Fibroblast of skin of abdomen (primary cell): Measurements from ENCODE around the gene RBM28.

Source experiments
- DNase-seq: peaks from one replicate; pipeline ENCODE4 v3.0.0-alpha.2; 2013

RBM28 gene

DNA sequence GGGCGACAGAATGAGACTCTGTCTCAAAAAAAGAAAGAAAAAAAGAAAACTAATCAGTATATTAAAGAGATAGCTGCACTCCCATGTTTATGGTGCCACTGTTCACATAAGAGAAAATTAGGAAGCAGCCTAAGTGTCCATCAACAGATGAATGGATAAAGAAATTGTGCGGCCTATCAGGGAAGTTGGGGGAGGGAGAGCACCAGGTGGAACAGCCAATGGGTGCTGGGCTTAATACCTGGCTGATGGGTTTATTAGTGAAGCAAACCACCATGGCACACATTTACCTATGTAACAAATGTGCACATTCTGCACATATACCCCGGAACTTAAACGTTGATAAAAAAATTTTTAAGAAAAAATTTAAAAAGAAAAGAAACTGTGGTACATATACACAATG lies 26.8 kb upstream of the RBM28 start:
- no peak for DNase-seq

DNA sequence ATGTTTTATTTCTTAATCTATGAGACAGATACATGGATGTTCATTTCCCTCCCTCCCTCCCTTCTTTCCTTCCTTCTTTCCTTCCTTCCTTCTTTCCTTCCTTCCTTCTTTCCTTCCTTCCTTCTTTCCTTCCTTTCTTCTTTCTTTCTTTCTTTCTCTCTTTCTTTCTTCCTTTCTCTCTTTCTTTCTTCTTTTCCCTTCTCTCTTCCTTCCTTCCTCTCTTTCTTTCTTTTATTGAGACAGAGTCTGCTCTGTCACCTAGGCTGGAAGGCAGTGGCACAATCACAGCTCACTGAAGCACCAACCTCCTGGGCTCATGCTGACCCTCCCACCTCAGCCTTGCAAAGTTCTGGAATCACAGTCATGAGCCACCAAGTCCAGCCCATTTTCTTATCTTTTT lies 23.3 kb upstream of the RBM28 start:
- DNase-seq: no peak

DNA sequence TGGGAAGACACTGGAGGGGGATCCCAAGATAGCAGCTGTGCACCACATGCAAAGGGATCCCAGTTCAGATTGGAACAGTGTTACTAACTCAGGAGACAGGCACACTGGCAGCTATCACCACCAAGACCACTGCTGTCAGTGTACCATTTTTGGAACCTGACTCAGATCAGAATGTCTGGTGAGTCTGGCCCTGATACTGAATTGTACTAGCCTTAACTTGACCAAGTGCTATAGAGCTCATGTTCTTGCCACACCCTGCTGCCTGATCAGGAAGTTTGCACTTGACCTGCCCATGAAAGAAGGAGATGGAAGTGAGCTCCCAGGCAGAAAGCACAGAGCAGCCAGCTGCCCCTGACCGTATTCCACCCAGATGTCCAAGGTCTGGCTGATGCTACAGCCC lies 22.6 kb upstream of the RBM28 start:
- DNase-seq: no peak

DNA sequence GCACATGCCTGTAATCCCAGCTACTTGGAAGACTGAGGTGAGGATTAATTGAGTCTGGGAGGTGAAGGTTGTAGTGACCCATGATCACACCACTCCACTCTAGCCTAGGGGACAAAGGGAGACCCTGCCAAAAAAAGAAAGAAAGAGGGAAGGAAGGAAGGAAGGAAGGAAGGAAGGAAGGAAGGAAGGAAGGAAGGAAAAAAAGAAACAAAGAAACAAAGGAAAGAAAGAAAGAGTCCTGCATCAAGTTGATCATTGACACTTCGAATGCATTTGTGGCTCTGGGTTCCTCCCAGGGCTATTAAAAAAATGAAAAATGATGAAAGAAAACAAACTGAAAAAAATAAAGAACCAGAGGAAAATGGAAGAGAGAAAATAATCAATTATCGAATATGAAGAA lies 21.7 kb upstream of the RBM28 start:
- no peak for DNase-seq

DNA sequence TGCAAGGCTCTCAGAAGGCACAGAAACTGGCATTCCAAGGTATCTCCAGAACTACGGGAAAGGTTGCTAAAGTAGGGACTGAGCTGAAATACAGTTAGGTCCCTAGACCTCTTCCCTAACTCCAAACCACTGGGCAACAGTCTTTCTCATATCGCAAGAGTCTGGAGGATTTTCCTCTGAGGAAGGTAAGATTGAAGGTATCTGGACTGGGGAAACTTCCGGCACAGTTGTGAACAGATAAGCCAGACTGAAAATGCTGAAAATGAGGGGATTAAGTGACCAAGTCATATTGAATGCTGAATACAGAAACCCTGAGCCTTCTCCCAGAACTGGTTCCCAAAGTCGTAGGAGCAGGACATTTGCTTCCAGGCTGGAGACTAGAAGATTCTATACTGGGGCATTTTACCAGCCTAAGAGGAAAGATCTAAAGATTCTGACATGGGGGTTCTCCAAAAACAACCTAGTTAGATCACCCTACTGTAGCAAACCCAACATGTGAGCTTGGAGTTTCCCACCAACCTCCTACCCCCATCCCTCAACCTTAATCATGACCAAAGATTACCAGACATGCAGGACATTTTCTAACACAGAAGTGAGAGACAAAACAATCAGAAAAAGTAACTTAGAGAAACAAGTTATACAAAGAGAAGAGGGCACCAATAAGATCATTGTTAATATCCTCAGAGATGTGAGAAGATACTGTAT lies 20.6 kb upstream of the RBM28 start:
- no peak for DNase-seq

GRCh38 chr7:128363261-128363721 lies 19.6 kb upstream of the RBM28 start:
- no peak for DNase-seq

DNA sequence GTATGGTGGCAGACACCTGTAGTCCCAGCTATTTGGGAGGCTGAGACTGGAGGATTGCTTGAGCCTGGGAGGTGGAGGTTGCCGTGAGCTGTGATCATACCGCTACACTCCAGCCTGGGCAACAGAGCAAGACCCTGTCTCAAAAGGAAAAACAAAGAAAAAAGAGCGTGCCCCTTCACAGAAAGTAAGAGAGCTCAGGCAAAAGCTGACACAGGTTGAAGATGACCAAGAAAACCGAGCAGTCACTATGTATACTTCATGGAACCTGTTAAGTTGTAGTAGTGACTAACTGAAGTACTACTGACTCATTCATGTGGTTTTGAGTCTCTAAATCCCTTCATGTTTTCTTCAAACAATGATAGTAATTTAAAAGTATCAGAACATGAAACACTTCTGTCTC lies 19.0 kb upstream of the RBM28 start:
- peak; percentile 34 for DNase-seq

DNA sequence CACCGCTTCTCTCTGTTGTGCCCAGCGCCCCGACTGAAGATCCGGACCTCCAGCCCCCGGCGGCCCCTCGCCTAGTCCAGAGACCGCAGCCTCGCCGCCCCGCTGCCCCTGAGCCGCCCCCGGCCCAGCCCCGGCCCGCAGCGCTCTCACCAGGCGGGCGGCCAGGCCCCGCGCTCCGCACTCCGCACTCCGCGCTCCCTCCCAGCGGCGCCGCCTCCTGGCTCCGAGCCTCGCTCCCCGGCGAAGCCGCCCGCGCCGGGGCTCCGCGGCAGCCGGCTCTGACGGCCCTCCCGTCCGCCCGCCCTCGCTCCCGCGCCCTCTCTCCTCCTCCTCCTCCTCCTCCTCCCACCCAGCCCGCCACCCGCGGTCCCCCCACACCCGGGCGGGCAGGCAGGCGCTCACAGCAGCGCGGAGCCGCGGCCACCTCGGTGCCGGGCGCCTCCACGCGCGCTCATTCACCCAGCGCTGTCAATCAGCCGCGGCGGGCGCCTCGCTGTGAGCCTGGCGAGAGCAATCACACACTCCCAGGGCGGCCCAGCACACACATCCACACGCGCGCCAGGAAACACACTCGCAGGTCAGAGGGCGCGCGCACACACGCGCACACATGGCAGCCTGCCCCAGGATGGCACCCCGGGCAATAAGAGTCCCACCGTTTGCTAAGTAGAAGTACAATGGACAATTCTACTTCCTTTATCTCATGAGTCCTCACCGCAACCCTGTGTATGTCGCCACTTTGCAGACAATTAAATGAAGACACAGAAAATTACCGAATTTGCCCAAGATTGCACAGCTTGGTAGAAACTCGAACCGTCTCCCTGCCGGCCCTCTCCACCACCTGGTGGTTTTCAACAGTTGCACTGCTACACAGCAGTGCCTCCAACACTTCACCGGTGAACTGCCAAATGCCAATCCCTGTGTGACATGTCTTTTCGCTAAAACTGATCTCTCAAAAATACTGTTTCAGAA lies 18.0 kb upstream of the RBM28 start, which contains the start of gene PRRT4:
TSS of gene PRRT4 (minus strand) at position 280 of the 969 bp plus-strand sequence.
- no peak for DNase-seq

DNA sequence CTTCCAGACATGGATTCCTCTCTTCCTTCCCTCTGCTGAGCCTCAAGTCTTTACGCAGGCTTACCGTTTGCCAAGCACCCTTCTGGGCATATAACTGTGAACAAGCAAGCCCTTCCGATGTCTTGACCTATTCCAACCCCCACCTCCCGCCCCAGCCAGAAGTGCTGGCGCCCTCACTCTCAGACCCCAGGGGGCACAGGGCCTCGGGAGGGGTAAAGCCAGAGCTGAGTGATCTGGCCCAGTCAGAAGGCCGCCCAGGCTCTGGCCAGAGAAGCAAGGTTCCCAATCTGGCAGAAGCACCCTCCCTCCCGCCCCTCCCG lies 16.6 kb upstream of the RBM28 start:
- no peak for DNase-seq

GRCh38 chr7:128359939-128360338 lies 16.2 kb upstream of the RBM28 start:
- no peak for DNase-seq

DNA sequence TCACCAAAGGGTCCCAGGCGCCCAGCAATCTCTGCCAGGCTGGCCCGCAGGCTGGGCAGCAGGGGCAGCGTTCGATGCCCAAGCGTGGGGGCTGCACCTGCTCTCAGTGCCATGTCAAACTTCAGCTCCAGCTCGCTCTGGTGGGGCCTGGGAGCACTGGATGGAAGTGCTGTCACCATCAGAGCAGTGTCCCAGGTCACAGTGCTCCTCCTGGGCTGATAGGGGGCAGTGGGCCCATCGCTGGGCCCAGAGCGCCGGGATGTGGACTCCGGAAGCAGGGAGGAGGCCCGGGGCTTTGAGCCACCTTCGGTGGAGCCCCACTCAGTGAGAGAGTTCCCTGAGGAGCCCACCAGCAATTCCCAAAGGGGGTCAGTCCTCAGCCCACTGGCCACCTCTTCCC lies 15.6 kb upstream of the RBM28 start:
- DNase-seq: no peak

DNA sequence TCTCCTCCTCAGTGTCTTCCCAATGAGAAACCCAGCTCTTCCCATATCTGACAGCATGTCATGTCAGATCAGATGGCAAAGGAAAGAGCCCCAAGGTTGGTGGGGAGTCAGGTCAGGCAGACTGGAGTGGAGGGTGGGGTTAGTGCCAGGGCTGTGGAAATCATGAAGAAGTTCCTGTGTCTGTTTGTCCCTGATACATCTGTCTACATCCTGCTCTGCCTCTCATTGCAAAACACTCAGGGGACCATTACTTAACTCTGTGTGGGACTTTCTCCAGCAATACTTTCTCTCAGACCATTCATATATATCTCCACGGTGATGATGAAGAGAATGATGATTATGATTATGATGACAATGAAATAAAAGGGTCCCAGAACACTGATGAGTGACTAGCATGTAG lies 14.5 kb upstream of the RBM28 start:
- DNase-seq: no peak

DNA sequence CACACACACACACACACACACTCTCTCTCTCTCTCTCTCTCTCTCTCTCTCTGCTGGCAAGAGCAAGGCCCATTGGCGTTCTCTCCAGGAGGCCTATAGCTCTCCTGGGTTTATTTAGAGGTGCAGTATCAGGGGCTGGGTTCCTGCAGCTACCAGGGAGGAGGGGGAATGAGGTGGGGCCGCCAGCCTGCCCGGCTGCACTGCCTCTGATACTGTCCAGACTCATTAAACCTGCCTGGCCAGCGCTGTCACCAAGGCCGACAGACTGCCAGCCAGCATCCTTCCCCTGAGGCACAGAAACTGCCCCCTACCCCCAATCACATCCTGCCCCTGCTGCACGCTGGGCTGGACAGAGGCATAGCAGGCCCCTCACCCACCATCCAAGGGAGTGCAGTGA lies 13.5 kb upstream of the RBM28 start:
- no peak for DNase-seq

GRCh38 chr7:128356546-128357216 lies 13.0 kb upstream of the RBM28 start:
- DNase-seq: no peak

GRCh38 chr7:128353610-128354009 lies 9.9 kb upstream of the RBM28 start:
- DNase-seq: no peak

DNA sequence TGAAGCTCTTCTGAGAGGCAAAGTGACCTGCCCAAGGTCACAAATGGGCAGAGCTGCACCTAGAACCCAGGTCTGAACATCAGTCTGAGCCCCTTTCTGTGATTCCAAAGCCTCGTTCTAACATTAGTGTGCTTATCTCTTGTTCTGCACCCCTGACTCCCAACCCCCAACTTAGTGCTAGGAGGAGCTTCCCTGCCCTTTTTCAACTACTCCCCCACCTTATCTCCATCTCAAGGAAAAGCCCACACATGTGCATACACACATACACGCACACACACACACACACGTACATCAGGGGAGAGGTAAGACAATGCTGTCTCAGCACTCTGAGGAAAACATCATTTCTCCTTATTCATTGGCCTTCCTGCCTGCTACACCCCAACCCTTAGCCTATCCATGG lies 9.5 kb upstream of the RBM28 start:
- no peak for DNase-seq

GRCh38 chr7:128352636-128353035 lies 8.9 kb upstream of the RBM28 start:
- no peak for DNase-seq

DNA sequence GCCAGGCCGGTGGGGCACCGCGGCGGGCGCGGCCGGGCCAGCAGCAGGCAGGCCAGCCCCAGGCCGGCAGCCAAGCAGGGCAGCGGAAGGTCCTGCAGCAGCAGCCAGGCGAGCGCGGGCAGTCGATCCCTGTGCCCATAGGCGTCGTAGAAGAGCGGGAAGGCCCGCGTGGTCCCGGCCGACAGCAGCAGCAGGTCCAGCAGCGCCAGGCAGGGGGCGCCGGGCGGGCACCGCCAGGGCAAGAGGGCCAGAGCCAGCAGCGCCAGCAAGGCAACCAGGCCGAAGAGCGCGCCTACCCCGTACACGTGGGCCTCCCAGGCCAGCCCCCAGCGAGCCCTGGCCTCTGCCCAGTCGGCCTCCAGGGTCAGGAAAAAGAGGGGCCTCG lies 8.4 kb upstream of the RBM28 start:
- DNase-seq: peak; percentile 14

- no peak for DNase-seq
These were observed 7.8 kb upstream of the RBM28 start for GRCh38 chr7:128351296-128352152.

DNA sequence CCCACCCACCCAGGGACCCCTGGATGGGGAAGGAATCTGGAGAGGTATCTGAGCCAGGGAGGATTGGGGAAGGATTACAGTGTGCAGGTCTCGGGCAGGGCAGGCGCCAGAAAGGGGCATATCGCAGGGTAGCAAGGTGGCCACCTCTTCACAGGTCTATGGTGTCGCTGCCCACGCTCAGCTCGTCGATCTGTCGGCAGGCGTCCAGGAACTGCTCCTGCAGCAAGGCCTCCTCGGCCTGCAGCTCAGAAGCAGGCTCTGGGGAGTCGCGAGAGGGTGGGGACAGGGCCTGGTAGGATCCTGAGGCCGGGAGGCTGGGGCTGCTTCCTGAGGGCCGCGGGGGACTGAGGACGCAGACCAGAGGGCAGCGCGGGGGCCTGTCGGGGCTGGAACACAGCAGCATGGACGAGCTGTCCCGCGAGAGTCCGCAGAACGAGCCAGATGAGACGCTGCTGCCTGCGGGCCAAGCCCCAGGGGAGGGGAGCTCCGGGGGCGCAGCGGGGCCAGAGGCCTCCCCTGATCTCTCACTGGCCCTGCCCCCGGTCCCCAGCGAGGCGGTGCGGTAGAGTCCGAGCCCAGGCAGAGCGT lies 7.1 kb upstream of the RBM28 start:
- no peak for DNase-seq

- DNase-seq: no peak
These were observed 5.7 kb upstream of the RBM28 start for GRCh38 chr7:128349466-128349825.

- DNase-seq: peak; percentile 45
These were observed 4.0 kb upstream of the RBM28 start for GRCh38 chr7:128347647-128348097.
